HFF-Myc (cell line): ENCODE results near the gene SARS1.
"Not testable (repeated sequence)": the region's sequence is repeated elsewhere in the genome, so short reads cannot be mapped to it uniquely, and the experiment has no call there.

ENCODE experiments used
- DNase-seq: peaks from one replicate; pipeline ENCODE4 v3.0.0-alpha.2; 2011; ENCODE audit warnings: low read depth; ENCODE audit errors: extremely low read depth
- H3K4me3 ChIP-seq: replicated peaks from 2 replicates; pipeline ENCODE4 v1.5.1; 2011; ENCODE audit warnings: low read depth, mild to moderate bottlenecking, control low read depth, low read length
- TF ChIP-seq, protein P1 (sequence below): IDR thresholded peaks from 2 replicates; pipeline ENCODE4 v1.5.1; 2012; ENCODE audit warnings: mild to moderate bottlenecking, low read depth, low read length, control low read depth; ENCODE audit errors: missing control alignments

The SARS1 gene

GRCh38 chr1:109213824-109214693 lies at the start of gene SARS1:
TSS of gene SARS1 (plus strand) at chr1:109213918. CDS start at chr1:109213993, 75 bp downstream.
- TF ChIP-seq, protein P1, sequence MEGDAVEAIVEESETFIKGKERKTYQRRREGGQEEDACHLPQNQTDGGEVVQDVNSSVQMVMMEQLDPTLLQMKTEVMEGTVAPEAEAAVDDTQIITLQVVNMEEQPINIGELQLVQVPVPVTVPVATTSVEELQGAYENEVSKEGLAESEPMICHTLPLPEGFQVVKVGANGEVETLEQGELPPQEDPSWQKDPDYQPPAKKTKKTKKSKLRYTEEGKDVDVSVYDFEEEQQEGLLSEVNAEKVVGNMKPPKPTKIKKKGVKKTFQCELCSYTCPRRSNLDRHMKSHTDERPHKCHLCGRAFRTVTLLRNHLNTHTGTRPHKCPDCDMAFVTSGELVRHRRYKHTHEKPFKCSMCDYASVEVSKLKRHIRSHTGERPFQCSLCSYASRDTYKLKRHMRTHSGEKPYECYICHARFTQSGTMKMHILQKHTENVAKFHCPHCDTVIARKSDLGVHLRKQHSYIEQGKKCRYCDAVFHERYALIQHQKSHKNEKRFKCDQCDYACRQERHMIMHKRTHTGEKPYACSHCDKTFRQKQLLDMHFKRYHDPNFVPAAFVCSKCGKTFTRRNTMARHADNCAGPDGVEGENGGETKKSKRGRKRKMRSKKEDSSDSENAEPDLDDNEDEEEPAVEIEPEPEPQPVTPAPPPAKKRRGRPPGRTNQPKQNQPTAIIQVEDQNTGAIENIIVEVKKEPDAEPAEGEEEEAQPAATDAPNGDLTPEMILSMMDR: no peak
- no peak for DNase-seq

GRCh38 chr1:109164538-109164937 lies 49.2 kb upstream of the SARS1 start:
- H3K4me3 ChIP-seq: no peak overlapping the region
- DNase-seq: no peak
- TF ChIP-seq, protein P1: no peak

More at GRCh38 chr1:109213824-109214693, at the start of gene SARS1:
- H3K4me3 ChIP-seq: peak within 1 kb of the TSS; percentile 78

DNA sequence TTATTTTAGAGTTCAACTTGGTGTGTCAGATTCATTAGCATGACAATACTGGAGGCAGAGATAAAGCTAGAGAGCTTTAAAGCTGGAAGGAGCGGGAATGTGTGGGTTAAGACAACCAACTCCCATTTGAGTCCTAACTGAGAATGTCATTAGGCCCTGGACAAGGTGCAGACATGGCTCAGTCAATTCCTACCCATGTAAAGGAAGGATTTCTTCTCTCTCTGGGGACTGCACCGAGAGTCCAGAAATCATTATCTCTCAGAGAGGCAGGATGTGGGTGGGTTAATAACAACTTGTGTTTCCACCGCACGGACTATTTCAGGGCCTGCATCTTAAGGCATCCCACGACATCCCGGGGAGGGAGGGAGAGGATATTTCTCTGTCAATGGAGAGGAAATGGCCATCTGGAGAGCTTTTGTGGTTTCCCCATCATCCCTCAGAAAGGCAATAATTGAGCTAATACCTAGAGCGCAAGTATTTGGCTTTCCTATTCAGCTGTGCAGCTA lies 46.7 kb upstream of the SARS1 start:
- H3K4me3 ChIP-seq: no peak overlapping the region
- no peak for DNase-seq
- TF ChIP-seq, protein P1: no peak

- no peak for DNase-seq
- TF ChIP-seq, protein P1: no peak
- no peak overlapping the region for H3K4me3 ChIP-seq
Observed at GRCh38 chr1:109170035-109170764, 43.5 kb upstream of the SARS1 start.

DNA sequence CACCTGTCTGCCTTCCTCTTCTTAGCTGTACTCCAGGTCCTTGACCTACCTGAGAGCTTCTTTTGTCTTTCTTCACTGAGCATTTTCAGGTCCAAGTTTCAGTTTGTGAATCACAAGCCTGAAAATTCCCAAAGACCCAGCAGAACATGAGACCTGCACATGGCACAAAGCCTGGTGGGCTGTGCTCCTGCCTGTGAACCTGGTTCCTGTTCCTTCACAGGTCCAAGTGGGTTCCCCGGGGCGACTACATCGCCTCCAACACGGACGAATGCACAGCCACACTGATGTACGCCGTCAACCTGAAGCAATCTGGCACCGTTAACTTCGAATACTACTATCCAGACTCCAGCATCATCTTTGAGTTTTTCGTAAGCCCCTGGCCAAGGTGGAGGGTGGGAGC lies 42.1 kb upstream of the SARS1 start:
- TF ChIP-seq, protein P1: no peak
- DNase-seq: no peak

GRCh38 chr1:109176349-109176748 lies 37.4 kb upstream of the SARS1 start:
- not testable (repeated sequence) for DNase-seq, H3K4me3 ChIP-seq

More for the DNA sequence above, 42.1 kb upstream of the SARS1 start:
- H3K4me3 ChIP-seq: no peak overlapping the region

DNA sequence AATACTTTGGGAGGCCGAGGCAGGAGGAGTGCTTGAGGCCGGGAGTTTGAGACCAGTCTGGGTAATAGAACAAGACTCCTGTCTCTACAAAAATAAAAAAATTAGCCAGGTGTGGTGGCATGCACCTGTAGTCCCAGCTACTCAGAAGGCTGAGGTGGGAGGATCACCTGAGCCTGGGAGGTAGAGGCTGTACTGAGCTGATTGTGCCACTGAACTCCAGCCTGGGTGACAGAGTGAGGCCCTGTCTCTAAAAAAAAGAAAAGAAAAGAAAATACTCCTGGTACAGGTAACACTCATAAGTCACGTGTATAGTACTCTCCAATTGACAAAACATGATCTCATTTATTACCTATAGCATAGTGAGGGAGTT lies 33.0 kb upstream of the SARS1 start:
- not testable (repeated sequence) for DNase-seq, H3K4me3 ChIP-seq
